SIG-M5 (cell line): ENCODE measurements around the gene NTHL1.
A peak's percentile ranks its signal among the peaks of the same experiment; 100 is the strongest.

Source experiments
- DNase-seq: peaks from one replicate; lab custom pipeline; 2025; lab: John Stamatoyannopoulos, UW

NTHL1 gene

GRCh38 chr16:2047330-2048115 lies at the start of gene NTHL1, which contains the start of gene TSC2:
Gene NTHL1, minus strand, starts transcription at chr16:2047834. Its CDS starts 11 bp downstream, at chr16:2047823.
Gene TSC2, plus strand, starts transcription at chr16:2047985. Its CDS starts 631 bp downstream, at chr16:2048616.
- peak; percentile 67 for DNase-seq

GRCh38 chr16:2096853-2097595 lies 49.4 kb upstream of the NTHL1 start:
- DNase-seq: no peak

DNA sequence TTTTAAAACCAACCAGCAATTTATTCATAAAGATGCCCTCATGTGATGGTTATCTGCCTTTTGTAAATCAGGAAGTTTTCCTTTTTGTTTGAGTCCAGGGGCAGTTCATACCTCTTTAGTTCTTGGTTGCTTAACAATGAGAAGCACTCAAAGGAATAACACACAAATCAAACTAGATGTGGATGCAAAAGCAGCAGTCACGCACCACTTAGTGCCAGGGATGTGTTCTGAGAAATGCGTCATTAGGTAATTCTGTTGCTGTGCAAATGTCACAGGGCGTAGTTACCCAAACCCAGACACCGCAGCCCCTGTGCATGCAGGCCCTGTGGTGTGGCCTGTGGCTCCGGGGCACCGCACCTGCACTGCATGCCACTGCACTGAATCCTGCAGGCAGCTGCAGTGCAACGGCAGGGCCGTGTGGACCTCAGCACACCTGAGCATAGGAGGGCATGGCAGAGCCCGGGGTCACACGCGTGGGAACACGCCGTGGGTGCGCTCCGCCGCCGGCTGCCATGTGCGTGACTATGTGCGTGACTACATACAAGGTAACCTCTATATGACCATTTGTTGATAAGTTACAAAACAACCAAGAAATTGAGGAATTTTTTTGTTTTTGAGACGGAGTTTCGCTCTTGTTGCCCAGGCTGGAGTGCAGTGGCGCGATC lies 48.4 kb upstream of the NTHL1 start:
- no peak for DNase-seq

- DNase-seq: no peak
Observed at GRCh38 chr16:2095315-2095853, 47.8 kb upstream of the NTHL1 start.

GRCh38 chr16:2093793-2094192 lies 46.2 kb upstream of the NTHL1 start:
- no peak for DNase-seq

DNA sequence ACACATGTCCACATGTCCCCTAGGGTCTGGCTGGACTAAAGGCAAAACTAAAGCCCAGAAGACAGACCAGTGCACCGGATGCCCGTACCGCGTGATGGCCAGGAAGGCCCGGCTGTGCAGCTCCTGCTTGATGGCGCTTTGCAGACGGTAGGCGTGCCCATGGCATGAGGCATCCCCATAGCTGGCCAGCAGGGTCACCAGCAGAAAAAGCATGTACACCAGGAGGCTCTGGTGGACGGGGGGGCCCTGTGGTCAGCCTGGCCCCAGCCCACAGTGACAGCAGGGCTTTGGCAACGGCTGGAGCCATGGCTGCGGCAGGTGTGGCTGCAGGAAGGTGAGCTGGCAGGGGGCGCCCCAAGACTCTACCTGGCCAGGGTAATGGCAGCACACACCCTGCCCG lies 45.2 kb upstream of the NTHL1 start:
- no peak for DNase-seq

- DNase-seq: no peak
Observed at GRCh38 chr16:2092256-2092620, 44.6 kb upstream of the NTHL1 start.

DNA sequence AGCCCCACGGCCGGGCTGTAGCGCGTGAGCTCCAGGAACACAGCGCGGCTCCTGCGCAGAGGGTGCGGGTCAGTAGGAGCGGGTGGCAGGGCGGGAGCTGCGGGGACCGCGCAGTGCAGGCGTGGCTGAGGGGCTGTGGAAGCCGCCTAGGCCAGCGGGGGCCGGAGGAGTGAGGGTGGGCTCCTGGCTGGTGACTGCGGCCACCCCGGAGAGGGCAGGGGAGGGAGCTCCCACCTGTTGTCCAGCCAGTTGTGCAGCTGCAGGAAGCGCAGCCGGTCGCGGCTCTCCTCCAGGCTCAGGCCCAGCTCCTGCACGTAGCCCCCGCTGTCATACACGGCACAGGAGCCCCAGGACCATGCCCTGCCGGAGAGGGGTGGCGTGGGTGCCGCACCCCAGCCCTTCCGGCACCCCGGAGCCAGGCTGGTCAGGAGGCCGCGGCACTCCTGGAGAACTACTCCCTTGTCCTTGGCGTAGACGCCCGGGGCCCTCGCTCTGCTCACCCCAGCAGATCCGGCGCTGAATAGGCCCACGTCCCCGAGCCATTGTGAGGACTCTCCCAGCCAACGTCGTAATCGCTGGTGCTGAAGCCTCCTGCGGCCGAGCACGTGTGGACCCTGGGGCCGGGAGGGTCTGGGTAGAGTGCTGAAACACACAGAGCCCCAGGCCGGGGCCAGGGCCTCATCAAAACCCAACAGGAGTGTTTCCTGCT lies 44.1 kb upstream of the NTHL1 start:
- DNase-seq: no peak

DNA sequence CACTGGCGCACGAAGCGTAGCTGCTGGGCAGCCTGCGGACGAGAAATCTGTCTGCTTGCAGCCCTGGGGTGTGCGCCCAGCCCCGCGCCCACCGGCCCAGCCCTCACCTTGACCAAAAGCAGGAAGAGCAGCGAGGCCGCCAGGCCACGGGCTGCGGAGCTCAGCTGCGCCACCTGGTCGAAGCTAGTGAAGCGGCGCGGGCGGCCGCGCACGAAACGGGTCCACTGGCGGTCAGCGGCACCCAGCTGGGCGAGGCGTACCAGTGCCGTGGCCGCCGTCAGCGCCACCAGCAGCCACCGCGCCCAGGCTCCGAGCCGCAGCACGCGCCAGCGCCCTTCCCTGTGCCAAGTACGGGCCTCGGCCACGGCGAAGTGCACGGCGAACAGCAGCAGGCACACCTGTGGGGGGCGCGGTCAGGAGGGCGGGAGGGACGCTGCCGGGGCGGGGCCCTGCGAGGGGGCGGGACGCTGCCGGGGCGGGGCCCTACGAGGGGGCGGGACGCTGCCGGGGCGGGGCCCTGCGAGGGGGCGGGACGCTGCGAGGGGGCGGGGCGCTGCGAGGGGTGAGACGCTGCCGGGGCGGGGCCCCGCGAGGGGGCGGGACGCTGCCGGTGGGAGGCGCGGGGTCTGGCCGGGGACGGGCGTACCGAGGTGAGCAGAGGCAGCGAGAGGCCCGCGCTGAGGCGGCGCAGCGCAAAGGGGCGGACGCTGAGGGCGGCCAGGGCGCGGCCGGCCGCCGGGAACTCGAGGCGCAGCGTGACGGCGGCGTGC lies 43.3 kb upstream of the NTHL1 start:
- no peak for DNase-seq

DNA sequence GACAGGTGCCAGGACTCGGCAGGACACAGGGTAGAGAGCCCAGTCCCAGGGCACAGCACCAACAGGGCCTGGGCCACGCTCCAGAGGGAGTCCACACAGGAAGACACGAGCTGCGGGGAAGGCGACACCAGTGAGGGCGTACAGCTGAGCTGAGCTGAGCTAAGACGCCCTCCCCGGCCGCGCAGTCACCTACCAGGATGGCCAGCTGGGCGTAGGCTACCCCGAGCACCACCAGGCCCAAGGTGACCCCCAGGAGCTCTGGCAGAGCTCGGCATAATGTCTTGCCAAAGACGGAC lies 42.8 kb upstream of the NTHL1 start:
- no peak for DNase-seq

GRCh38 chr16:2089706-2090480 lies 42.3 kb upstream of the NTHL1 start:
- no peak for DNase-seq

DNA sequence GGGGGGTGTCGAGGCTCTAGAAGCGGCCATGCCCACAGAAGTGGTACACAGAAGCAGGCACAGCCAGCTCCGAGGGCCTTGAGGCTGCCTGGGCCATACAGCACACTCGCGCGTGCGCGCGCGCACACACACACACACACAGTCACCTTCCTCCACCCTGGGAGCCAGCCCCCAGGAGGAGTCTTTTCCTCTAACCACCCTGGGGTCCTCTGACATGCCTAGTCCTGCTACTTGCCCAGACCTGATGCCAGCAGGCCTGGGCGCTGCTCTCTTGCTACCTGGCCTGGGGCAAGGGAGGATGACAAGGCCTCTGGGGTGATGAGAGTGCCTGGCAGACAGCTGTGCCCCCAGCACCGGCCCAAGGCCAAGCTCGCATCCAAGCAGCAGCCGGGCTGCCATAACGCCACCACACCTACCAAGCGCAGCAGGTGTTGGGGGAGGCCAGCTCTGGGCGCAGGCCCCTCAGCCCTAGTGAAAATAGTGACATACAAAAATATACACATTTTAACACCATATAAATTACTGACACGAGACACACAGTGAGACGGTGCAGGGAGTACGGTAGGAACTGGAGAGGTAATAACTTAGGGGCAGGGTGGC lies 41.2 kb upstream of the NTHL1 start:
- no peak for DNase-seq

- no peak for DNase-seq
Observed at GRCh38 chr16:2087748-2088631, 40.4 kb upstream of the NTHL1 start.

DNA sequence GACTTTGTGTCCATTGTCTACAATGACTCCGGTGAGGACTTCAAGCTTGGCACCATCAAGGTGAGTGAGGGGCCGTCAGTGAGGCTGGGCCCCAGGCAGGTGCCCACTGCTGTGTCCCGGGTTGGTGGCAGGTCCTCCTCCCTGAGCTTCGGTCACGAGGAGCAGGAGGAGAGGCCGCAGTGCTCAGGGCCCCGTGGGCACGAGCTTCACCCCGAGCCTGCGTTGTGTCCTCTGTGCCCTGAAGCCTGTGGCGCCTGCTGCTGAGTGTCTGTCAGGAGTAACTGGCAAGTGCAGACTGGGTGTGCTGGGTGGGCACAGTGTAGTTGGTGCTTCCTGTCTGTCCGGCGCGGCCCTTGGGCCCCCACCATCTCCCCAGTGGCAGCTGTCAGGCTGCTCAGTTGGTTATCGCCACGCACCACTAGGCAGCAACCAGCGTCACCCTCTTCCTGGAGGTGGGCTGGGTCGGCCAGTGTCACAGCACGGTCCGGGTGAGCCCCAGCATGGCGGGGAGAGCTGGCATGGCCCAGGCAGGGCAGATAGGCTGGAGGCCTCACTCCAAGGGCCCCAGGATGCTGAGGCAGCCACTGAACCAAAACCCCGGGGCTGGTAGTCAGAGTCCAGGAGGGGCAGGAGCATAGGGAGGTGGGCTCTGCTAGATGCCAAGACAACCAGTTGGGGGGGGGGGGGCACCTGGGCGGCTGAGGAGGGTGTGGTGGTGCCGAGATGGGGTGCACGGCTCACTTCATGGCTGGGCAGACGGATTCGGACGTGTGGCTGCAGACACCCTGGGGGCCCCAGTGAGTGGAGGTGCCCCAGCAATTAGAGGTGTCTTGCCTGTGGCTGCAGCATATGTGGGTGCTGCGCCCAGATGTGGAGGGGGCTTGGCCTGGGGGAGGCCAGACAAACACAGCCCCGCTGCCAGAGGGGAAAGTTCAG lies 39.4 kb upstream of the NTHL1 start:
- no peak for DNase-seq

DNA sequence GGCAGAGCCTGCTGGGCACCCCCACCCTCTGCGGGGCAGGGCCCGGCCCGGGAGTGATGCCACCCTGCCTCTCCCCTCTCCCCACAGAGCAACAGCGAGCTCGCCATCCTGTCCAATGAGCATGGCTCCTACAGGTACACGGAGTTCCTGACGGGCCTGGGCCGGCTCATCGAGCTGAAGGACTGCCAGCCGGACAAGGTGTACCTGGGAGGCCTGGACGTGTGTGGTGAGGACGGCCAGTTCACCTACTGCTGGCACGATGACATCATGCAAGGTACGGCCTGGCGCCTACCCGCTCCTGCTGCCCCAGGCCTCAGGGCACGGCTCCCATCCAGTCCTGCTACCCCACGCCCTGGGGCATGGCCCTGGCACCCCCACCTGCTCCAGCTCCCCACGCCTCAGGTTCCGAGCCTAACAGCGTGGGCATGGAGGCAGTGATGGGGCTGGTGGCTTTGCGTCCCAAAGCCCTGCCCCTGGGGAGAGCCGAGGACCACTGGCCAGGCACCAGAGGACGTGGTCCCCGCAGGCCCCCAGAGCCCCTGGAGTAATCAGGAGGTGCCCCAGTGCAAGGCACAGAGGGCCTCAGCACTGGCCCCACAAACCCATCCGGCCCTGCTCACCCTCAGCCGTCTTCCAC lies 38.6 kb upstream of the NTHL1 start:
- no peak for DNase-seq

DNA sequence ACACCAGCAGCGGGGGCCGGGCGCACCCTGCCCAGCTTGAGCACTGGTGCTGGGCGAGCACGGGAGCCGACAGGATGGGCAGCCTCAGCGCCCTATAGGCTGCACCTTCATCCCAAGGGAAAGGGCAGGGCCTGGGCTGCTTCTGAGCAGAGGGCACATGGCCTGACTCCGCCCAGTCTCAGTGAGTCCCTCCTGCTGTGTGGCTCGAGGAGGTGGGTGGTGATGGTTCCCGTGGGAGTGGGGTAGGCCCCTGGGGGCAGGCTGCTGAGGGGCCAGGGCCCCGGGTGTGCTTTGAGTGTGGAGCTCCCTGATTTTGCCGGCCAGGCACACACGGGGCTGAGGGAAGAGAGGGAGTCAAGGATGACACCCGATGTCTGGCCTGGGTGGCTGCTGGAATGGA lies 38.0 kb upstream of the NTHL1 start:
- DNase-seq: no peak

GRCh38 chr16:2084895-2085625 lies 37.4 kb upstream of the NTHL1 start:
- no peak for DNase-seq
